NCI-H146 (cell line): ENCODE results near the gene VMO1.

Source experiments
- DNase-seq: peaks from one replicate; lab custom pipeline; 2025; lab: John Stamatoyannopoulos, UW

VMO1 gene

GRCh38 chr17:4800462-4801196 is 14.5 kb upstream of the VMO1 start:
- no peak for DNase-seq

GRCh38 chr17:4796552-4796920 is 10.4 kb upstream of the VMO1 start:
- peak; percentile 16 for DNase-seq

DNA sequence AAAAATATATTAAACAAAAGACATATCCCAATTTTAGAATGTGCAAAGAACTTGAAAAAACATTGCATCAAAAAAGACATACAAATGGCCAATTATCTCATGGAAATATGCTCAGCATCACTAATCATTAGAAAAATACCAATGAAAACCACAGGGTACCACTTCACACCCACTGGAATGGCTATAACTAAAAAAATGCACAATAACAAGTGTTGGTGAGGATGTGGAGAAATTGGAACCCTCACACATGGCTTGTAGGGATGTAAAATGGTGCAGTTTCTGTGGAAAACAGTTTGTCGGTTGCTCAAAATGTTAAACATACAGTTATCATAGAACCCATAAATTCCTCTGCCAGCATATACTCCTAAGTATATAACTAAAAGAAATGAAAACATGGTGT is 9.0 kb upstream of the VMO1 start:
- DNase-seq = no peak

DNA sequence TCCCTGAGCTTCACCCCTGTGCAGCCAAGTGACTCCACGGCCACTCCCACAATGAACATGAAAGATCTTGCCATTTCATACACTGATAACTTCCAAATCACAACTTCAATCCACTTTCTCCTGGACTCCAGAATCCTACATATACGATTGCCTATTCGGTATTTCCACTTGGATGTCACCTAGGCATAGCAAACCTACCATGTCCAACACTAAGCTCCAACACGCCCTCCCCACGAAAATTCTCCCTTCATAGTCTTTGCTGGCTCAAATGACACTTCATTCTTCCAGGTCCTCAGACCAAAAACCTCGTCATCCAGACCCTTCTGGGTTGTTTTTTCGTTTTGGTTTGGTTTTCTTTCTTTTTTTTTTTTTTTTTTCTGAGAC is 4.5 kb upstream of the VMO1 start:
- DNase-seq = no peak

DNA sequence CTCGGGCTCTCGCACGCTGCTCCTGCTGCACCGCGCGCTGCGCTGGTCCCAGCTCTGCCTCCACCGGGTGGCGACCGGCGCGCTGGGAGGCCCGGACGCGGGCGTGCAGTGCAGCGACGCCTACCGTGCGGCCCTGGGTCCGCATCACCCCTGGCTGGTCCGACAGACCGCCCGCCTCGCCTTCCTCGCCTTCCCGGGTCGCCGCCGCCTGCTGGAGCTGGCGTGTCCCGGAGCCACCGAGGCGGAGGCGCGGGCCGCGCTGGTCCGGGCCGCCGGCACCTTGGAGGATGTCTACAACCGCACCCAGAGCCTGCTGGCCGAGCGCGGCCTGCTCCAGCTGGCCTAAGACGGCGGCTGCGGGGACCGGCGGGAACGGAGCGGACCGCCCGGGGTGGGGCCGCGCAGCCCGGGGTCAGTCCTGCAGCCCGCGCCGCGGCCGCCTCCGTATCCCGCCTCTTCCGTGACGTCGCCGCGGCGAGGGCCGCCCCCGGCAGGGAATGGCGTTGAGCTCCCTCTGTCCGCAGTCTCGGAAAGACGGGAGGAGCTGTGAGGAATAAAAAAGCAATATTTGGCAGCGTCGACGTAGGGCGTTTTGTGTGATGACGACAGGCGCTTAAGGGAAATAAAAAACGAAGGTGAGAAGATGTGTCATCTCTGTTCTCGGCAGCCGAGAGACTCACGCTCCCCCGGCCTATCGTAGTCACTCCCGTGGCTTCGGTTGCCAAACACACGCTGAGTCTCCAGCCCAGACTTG is 4.0 kb upstream of the VMO1 start:
- peak; percentile 82 for DNase-seq

DNA sequence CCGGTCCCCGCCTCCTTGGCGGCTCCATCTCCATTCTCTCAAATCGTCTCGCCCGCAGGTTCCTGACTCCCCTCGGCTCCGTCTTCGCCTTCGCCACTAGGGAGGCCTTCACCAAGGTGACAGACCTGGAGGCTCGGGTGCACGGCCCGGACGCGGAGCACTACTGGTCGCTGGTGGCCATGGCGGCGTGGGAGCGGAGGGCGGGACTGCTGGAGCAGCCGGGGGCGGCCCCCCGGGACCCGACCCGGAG is 3.5 kb upstream of the VMO1 start:
- DNase-seq = peak; percentile 79

DNA sequence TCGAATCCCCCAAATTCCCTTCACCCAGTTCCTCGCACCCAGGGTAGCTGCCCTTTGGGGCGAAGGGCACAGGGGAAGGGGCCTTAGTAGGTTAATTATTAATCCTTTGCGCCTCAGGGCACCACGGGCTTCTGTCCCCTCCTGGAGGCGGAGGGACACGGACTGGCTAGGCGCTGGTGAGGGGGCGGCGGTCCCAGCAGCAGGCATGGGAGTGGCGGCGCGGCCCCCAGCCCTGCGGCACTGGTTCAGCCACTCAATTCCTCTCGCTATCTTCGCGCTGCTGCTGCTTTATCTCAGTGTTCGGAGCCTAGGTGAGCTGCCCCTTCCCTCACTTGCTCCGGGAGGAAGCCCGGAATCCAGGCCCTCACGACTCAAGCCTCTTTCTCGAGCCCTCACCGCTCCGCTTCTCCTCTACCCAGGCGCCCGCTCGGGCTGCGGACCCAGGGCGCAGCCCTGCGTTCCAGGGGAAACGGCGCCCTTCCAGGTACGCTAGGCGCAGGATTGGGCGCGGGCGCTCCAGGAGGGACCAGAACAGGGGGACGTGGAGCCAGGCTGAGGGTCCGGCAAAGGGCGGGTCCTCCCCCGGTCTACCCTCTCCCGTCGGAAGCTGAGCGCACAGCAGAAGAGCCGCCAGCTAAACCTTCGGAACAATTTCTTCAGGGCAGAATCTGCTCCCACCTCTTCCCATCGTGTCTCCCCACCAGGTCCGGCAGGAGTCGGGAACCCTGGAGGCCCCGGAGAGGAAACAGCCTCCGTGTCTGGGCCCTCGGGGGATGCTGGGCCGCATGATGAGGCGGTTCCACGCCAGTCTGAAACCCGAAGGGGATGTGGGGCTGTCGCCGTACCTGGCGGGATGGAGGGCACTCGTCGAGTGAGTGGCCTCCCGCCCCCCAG is 2.9 kb upstream of the VMO1 start, which contains the start of gene GLTPD2:
GLTPD2 (plus strand) TSS at position 158 of the 894 bp plus-strand sequence; CDS start at position 206, 48 bp downstream.
- DNase-seq = no peak

DNA sequence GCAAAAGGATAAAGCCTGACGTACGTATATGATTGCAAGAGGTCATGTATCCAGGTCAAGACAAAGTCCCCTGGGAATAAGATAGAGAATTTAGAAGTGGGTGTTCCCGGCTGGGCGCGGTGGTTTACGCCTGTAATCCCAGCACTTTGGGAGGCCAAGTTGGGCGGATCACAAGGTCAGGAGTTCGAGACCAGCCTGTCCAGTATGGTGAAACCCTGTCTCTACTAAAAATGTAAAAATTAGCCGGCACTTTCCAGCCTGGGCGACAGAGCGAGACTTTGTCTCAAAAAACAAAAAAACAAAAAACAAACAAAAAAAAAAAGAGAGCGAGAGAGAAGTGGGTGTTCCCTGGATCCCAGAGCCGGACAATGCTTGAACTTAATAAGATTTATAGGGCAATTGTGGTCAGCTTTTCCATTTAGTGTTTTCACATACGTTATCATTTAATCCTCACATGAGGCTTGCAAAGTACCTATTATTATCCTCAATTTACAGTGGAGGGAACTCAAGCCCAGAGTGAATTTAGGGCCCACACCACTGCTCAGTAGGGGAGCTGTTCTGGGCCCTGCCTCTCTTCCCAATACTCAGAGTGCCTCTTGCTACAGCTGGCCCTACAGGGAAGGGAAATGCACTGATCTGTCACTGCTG is 2.1 kb upstream of the VMO1 start:
- DNase-seq = no peak

DNA sequence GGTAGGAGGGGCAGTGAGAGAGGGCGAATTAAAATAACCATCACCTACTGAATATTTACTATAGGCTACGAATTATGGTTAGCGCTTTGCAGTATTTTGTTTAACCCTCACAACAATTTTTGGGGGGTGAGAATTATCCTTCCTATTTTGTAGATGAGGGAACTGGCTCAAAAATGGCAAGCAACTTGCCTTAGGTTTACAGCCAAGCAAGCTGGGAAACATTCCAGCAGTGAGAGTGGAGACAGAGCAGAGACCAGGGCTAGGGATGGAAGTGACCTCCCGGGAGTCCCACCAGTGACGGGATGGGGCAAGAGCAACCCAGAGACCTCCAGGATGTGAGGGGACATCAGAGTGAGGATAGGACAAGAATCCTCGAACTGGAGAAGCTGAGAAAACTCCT is 352 bp upstream of the VMO1 start:
- DNase-seq = no peak

DNA sequence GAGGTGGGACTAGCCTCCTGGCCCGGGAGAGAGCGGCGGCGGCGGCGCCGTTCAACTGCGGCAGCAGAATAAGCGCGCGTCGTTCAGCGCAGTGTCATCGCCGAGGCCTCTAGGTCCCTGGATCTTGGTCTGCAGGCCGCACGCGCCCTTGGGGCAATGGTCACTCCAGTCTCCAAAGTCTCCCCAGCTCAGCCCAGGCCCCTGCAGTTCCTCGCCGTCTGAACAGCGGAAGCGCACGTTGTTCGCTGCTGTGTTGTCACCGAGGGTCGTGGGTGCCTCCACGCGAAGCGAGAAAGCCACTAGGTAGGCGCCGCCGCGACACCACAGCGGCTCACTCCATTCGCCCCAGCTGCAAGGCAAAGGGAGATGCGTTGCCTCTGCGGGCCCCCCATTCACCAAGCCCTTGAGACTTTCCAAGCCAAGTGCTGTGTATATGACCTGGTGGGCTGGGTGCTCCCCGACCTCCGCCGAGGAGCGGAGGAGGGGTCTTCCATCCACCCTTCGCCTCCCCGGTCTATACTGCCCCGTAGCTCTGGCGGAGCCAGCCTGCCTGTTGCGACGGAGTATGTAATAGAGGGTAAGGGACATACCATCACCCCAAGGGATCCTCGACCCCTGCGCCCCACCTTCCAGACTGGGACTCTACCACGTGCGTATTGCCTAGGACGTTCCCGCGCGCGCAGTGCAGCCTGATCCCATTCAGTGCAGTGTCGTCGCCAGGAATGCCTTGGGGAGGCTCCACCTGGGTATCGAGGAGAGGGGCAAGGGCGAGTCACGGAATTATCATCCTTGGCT is 656 bp downstream of the VMO1 start:
- DNase-seq = no peak

- no peak for DNase-seq
Observed at GRCh38 chr17:4782652-4783051, 3.5 kb downstream of the VMO1 start.

- no peak for DNase-seq
Observed at GRCh38 chr17:4780325-4780955, 5.7 kb downstream of the VMO1 start.

- DNase-seq = peak; percentile 32
Observed at GRCh38 chr17:4777969-4778760, 8.0 kb downstream of the VMO1 start.

DNA sequence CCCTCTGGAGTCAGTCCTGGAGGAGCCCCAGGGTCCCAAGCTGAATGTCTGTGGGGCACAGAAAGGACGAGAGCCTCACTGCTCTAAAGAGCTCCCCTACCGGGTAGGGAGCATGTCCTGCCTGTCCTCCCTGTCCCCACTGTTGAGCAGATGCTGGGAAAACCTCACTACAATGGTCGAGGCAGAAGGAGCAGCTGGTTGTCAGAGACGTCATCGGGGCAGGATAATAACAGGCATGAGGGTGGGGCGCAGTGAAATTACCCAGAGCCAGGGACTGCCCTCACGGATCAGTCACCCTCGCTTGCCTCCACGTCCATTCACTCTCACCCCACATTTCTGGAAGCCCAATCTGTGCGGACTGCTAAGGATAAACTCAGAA is 13.9 kb downstream of the VMO1 start:
- peak; percentile 52 for DNase-seq

DNA sequence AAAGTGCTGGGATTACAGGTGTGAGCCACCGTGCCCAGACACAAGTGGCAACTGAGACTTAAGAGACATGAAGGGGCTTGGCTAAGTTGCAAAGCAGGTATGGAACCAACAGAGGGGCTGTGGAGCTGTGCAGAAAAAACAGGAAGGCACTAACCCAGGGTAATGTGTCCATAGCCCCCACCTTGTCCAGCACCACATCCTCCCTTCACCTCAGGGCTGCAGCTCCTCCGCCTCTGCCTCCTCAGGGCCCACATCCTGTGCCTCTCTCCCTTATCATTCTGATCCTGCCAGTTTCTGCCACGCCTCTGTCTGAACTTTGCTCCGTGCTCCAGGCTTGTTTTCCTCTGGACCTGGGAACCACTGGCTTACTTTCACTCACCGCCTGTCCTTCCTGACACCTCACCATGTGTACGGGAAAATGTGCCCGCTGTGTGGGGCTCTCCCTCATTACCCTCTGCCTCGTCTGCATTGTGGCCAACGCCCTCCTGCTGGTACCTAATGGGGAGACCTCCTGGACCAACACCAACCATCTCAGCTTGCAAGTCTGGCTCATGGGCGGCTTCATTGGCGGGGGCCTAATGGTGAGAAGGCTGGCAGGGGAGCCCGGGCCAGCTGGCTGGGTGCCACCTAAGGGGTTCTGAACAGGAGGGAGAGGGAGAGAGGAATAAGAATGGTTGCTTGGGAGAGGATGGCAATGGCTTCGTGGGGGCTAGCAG is 14.5 kb downstream of the VMO1 start, which contains the start of gene TM4SF5:
TM4SF5 (plus strand) TSS at position 368 of the 716 bp plus-strand sequence; CDS start at position 405, 37 bp downstream.
- peak; percentile 60 for DNase-seq

DNA sequence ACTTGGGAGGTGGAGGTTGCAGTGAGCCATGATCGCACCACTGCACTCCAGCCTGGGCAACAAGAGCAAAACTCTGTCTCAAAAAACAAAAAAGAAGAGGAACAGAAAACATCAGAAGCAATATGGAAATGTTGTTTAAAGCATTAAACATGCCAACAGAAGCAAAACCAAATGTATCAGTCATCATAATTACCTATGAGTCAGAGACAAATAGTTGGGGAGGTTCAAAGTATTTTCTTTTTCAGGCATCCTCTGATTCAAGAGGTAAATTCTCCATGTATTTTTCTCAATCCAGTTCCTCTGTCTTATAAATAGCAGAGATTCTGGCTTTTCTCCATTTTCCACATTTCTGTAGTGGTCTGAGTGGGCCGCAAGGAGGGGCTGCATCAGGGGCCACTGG is 16.5 kb downstream of the VMO1 start:
- no peak for DNase-seq

- DNase-seq = no peak
Observed at GRCh38 chr17:4768298-4768697, 17.9 kb downstream of the VMO1 start.

- DNase-seq = no peak
Observed at GRCh38 chr17:4766723-4767122, 19.4 kb downstream of the VMO1 start.

DNA sequence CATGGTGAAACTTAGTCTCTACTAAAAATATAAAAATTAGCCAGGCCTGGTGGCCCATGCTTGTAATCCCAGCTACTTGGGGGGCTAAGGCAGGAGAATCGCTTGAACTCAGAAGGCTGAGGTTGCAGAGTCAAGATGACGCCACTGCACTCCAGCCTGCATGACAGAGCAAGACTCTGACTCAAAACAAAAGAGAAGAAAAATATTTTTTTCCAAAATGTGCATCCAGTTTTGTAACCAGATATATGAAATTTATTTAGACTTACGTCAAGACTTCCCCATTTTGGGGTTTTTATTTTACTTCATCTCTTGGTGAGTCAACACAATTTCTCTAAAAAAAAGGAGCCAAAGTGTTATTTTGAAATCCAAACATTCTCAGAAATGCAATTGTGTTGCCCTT is 20.0 kb downstream of the VMO1 start:
- DNase-seq = no peak
